H7 (cell line): ENCODE measurements around the gene CCNG2. TPM values are rescaled to one million over a fixed set of nuclear protein-coding genes. Genes with fewer than 3 reads are reported as not detected.

Source experiments
- DNase-seq: peaks from one replicate; pipeline ENCODE4 v3.0.0; 2012
- H3K27me3 ChIP-seq: 2 replicates; pipeline ENCODE4 v1.6.0; 2011; ENCODE audit warnings: mild to moderate bottlenecking, low read length; ENCODE audit not compliant: control insufficient read depth, insufficient read depth
- H3K36me3 ChIP-seq: replicated peaks from 2 replicates; pipeline ENCODE4 v1.5.1; 2011; ENCODE audit warnings: low read length; ENCODE audit not compliant: control insufficient read depth, insufficient read depth
- H3K4me3 ChIP-seq: 2 replicates; pipeline ENCODE4 v1.5.1; 2011; ENCODE audit warnings: low read depth, mild to moderate bottlenecking, control low read depth, low read length, moderate library complexity; ENCODE audit not compliant: insufficient read depth
- total RNA-seq: library from RNA; depleted of rRNA; stranded (reverse); fragments of >200 nt; shearing (Covaris generic); gene quantifications from 2 replicates; pipeline ENCODE4 v1.2.3, GENCODE V29; 2014

Gene CCNG2
- total RNA-seq, 1 experiment from 2014 or later: 6.2 TPM

DNA sequence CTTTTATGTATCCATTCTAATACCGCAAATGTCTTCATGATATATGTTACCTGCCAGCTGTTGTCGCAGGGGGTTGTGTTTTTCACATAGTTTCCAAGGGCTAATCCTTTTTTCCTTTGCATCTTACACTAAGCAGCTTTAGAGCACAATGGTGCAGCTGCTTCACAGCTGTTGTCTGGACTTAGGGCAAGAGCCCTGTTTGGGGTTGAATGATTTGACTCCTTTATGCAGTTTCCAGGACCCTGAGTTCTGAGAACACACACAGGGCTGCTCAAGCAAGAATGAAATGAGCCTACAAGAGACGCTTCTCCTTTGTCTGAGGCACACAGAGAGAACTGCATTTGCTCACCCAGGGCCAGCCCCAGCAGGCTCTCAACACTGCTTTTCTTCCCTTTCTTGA, 20.2 kb downstream of the CCNG2 start:
- H3K4me3 ChIP-seq: no peak overlapping the region
- peaks cover 44% of the 10 kb centered on the region for H3K27me3 ChIP-seq
- DNase-seq: no peak
- no peaks in the 10 kb centered on the region for H3K36me3 ChIP-seq

DNA sequence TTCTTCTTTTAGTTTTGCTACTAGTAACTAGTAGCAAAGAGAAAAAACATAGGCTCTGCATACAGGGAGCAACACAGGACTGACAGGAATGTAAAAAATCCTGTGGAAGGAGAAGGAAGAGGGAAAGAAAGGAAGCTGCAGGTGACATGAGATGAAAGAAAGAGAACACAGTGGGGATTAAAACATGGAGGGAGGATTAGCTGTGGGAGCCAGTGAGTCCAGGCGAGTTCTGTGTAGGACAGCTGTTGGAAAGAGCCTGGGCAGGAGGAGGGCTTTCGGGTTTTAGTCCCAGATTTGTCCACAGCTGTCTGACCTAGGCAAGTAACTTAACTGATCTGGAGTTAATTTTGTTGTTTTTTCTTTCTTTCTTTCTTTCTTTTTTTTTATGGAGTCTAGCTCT, 21.6 kb downstream of the CCNG2 start:
- peak; percentile 19 for DNase-seq
- Histone ChIP-seq H3K4me3 (no peak overlapping the region), H3K36me3 (no peaks in the 10 kb centered on the region), H3K27me3 (peaks cover 33% of the 10 kb centered on the region)

DNA sequence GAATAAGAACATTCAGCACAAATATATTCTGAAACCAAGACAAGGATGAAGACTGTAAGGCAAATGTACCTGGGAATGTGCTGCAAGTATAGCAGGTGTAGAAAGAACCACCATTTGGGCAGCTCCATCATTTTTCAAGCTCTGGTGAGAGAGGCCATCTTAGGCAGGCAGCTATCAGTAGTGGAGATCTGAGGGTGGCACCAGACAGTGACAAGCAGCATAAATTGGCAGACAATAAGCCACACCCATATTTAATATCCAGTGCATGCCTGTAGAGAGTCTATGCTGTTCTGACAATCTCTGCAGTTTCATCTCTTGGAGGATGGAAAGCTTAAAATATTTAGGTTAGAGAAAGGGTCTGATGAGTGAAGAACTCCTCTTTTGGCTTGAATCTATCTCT, 22.5 kb downstream of the CCNG2 start:
- no peak for DNase-seq

DNA sequence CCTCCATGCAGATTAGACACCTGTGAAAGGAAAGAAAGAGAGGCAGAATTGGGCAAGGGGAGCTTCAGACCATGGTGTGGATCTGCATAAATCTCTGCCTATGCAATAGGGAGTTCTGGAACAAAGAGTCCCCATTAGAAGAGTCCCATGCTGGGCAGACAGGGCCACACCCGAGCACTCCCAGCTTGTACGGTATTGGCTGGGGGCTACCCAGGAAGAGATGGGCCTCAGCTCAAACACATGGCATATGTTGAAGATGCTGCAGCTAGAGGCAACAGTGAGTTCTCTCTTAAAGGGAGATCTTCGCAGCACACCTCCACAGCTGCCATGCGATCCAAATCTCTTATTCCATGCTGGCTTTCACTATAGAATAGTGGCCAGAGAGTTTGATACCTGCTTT, 24.7 kb downstream of the CCNG2 start:
- Histone ChIP-seq H3K4me3 (no peak overlapping the region), H3K27me3 (peaks cover 12% of the 10 kb centered on the region), H3K36me3 (no peaks in the 10 kb centered on the region)
- no peak for DNase-seq

More for the DNA sequence above, 22.5 kb downstream of the CCNG2 start:
- peaks cover 25% of the 10 kb centered on the region for H3K27me3 ChIP-seq
- H3K36me3 ChIP-seq: no peaks in the 10 kb centered on the region
- H3K4me3 ChIP-seq: no peak overlapping the region

DNA sequence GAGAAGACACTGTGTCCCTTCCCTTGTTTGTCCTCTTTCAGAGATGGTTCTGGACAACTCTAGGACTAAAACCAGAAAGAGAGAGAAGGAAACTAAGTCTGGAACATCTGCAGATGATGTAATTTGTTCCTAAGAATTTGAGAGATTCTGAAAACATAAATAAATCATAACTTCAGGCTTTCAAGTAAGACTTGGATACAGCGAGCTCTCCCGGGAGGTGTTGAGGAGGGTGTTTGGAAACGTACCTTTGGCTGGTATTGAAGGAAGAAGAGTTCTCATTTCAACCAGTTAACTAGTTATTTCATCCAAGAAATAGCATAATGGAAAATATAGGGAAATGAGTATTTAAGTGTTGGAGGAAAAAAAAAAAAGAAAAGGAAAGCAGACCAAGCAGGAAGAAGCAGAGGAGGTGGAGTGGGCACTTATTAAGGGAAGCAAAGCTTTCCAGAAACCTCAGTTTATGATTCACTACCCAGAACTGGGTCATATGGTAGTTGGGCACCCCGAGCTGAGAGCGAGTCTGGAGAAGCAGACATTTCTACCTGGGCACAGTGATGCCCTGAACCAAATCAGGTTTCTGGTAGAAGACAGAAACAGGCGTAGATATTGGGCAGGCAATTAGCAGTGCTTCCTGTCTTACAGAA, 26.9 kb downstream of the CCNG2 start:
- Histone ChIP-seq H3K27me3 (peaks cover 5% of the 10 kb centered on the region; the same call in 1 of the 2 replicates), H3K4me3 (no peak overlapping the region), H3K36me3 (no peaks in the 10 kb centered on the region)
- DNase-seq: no peak

DNA sequence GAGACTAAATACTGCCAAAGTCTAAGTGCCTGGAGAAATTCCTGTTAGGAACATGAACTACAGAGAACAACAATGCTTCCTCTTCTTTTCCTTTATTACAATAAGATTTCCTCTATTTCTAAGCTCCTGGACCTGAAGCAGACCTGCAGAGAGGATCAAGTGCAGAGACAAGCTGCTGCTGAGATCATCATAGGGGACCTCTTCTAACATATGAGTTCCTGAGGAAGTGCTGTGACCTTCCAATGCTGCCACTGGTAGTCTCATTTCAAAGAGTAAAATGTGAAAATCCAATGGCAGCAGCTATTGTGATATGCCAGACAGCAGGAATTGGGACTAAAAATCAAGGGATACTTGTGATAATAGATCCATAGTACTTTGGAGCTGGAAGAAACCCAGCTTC, 28.0 kb downstream of the CCNG2 start:
- no peak for DNase-seq
- Histone ChIP-seq H3K4me3 (no peak overlapping the region), H3K36me3 (no peaks in the 10 kb centered on the region), H3K27me3 (peaks cover 4% of the 10 kb centered on the region; the same call in 1 of the 2 replicates)

DNA sequence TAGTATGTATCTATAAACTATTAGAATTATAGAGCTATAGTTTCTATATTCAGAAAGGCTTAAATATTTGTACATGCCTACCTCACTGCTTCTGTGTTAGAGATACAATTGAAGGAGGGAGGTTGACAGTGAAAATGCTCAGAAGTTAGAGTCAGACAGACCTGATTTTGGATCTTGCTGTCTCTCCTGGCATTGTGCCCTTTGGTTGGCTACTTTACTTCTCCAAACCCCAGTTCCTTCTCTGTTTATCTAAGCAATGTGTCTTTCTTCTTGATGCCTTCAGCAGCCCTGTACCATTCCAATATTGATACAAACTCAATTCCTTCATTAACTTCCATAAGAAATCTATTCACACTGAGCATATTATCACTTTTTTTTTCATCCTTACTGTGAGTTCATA, 28.7 kb downstream of the CCNG2 start:
- Histone ChIP-seq H3K36me3 (no peaks in the 10 kb centered on the region), H3K4me3 (no peak overlapping the region), H3K27me3 (peaks cover 4% of the 10 kb centered on the region; the same call in 1 of the 2 replicates)
- no peak for DNase-seq

DNA sequence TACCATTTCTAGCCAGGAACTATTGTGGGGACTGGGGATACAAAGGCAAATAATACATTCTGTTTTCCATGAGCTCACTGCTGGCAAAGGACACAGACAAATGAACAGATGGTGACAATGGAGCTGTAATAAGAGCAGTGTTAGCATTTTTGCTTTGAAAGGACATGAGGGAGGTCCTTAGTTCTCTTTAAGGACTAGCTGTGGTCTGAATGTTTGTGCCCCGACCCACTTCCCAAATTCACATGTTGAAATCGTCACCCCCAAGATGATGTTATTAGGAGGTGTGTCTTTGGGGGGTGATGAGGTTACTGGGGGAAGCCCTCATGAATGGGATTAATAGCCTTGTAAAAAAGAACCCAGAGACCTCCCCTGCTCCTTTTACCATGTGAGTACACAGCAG, 30.3 kb downstream of the CCNG2 start:
- H3K4me3 ChIP-seq: no peak overlapping the region
- H3K36me3 ChIP-seq: no peaks in the 10 kb centered on the region
- no peak for DNase-seq
- peaks cover 4% of the 10 kb centered on the region; the same call in 1 of the 2 replicates for H3K27me3 ChIP-seq

DNA sequence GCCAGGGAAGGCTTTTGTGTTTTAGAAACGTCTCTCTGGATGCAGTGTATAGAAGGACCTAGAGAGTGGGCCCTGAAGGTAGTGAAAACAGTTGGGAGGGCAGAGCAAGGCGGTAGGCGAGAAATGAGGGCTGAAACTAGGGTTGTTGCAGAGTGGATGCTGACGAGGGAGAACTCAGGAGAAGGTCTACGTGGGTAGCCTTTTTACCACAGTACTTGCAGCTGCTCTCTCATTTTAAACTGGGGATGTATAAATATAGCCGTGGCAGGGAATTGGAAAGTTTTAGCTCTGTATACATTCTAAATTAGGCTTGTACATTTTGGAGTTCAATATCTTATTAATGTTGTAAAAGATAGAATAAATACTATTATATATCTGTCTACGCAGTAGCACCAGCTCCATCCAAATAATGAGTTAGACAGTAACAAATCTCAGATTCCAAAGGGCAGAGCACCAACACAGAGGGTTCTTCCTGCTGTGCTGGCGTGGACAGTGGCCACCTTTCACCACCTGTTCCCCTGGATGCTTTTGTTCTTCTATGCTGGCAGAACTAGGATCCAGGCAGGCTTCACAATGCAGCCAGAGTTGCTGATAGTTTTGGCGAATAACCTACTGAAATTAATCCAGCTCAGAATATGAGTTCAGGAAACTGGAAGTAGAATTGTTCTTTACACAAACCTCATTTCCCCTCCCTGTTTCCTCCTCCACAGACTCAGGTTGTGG, 31.7 kb downstream of the CCNG2 start:
- Histone ChIP-seq H3K27me3 (peaks cover 2% of the 10 kb centered on the region; the same call in 1 of the 2 replicates), H3K36me3 (no peaks in the 10 kb centered on the region), H3K4me3 (no peak overlapping the region)
- DNase-seq: no peak

DNA sequence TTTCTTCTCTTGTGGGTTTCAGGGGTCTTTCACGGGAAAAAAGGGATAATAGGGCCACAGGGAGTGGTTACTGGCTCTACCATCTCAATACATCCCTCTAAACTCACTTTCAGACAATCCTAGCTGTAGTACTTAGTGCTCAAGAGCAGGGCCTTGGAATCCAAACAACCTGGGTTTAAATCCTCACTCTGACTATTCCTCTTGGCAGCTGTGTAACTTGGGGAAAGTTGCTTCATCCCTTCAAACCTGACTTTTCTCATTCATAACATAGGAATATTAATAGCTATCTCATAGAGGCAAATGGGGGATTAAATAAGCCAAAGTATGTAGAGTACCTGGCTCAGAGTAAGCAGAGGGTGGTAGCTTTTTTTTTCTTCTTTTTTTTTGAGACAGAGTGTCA, 32.4 kb downstream of the CCNG2 start:
- Histone ChIP-seq H3K27me3 (peaks cover 3% of the 10 kb centered on the region; the same call in 1 of the 2 replicates), H3K36me3 (no peaks in the 10 kb centered on the region), H3K4me3 (no peak overlapping the region)
- no peak for DNase-seq

DNA sequence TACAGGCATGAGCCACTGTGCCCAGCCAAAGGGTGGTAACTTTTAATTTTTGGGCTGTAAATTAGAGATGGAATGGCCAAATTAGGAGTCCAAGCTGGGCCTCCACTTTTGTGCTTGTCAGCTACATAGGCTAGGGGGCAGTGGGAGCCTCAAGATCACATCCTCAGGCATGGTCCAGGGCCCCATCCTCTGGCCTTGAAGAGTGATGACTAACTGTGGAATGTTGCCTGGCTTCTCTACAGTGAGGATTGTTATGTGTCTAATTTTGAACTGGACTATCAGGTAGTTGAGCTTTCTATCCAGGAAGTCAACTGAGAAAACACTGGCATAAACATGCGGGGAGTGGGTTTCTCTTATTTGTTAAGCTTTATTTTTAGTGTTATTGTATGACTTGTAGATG, 33.0 kb downstream of the CCNG2 start:
- H3K27me3 ChIP-seq: peaks cover 3% of the 10 kb centered on the region; the same call in 1 of the 2 replicates
- no peak for DNase-seq
- H3K4me3 ChIP-seq: no peak overlapping the region

DNA sequence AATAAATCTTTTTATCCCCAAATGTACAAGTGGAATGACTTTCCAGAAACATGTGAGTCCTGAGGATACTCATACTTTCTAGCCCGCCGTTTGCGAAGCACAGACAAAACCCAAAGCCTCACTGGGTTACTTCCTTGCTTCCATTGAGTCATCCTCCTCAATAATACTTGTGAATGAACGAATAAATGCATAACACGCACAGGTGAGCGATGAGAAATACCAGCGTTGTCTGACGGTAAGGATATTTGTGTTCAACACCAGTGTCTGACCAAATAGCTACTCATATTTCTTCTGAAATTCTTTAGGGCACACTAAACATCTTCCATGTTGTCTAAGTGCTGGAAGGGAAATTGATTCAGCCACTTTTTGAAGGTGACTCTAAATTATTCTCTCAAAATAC, 36.0 kb downstream of the CCNG2 start:
- no peak for DNase-seq
- peaks cover 3% of the 10 kb centered on the region; the same call in 1 of the 2 replicates for H3K27me3 ChIP-seq

More for the DNA sequence above, 33.0 kb downstream of the CCNG2 start:
- H3K36me3 ChIP-seq: no peaks in the 10 kb centered on the region

DNA sequence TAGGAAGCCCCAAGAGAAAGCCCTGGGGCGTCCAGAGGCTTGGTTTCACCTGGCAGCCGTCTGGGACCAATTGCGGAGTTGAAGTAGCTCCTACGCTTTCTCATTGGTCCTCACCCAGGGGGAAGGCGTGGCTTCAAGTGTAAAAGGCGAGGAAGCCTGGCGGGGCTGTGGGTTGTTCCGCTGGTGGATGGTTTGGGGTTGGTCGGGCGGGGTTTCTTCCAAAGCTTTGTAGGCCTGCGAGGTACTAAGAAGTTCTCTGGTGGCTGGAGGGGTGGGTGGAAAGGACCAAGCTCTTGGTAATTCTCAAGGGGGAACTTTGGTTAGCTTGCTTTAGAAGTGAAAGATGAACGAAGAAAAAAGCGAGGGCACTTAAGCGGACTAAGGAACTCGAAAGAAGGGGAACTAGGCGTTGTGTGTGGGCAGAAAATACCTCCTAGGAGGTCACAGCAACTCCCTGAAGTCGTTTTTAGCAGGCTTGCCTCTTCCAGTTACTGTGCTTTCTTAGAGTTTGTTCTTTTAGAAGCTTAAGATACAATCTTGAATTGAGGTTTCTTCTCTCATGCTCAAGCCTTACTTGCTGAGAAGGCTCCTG, 36.6 kb downstream of the CCNG2 start:
- Histone ChIP-seq H3K4me3 (no peak overlapping the region), H3K36me3 (no peaks in the 10 kb centered on the region), H3K27me3 (peaks cover 3% of the 10 kb centered on the region; the same call in 1 of the 2 replicates)
- peak; percentile 85 for DNase-seq

More for the DNA sequence above, 36.0 kb downstream of the CCNG2 start:
- Histone ChIP-seq H3K36me3 (no peaks in the 10 kb centered on the region), H3K4me3 (no peak overlapping the region)

DNA sequence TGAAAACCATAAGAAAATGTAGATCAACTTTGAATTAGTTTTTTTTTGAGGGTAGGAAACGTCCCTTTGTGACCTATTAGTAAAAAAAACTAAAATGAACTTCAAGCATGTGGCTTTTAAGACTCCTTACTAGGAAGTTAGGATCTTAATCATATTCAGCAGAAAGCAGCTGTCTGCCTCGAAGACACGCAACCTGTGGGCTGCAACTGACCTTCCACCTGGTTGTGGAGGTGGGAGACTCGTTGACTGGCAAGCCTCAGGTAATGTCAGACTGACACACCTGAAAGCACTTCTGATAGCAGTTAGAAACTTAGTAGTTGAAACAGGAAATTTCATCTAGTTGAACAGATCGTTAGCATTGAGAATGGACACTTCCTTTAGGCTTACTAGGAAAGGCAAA, 37.4 kb downstream of the CCNG2 start:
- H3K36me3 ChIP-seq: no peaks in the 10 kb centered on the region

DNA sequence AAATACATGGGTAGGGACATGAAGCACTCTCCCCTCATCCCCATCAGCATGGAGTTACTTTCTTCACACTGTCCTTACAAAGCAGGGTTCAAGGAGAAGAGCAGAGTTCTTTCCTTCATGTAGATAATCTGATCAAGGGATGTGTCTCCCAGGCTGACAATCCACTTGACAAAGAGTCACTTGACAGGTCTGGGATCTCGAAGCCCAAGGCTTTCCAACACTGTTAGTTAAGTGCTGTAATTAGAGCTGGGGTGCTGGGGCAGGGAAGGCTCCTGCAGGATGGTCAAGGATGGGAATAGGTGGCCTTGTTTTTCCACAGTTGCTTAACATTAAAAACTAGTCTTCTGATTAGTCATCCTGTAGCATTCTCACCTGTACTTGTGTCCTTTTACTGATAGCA, 38.0 kb downstream of the CCNG2 start:
- DNase-seq: no peak
- Histone ChIP-seq H3K27me3 (peaks cover 5% of the 10 kb centered on the region), H3K36me3 (no peaks in the 10 kb centered on the region), H3K4me3 (no peak overlapping the region)

More for the DNA sequence above, 37.4 kb downstream of the CCNG2 start:
- no peak for DNase-seq
- Histone ChIP-seq H3K27me3 (peaks cover 5% of the 10 kb centered on the region), H3K4me3 (no peak overlapping the region)
